HAP-1 (cell line): ENCODE data around the gene ZNF653.
A peak's percentile ranks its signal among the peaks of the same experiment; 100 is the strongest.
"Not testable (repeated sequence)": the region's sequence is repeated elsewhere in the genome, so short reads cannot be mapped to it uniquely, and the experiment has no call there.

Experiments
- DNase-seq, 2 experiments: peaks; one replicate each; pipeline ENCODE4 v3.0.0-alpha.2; 2016 to 2020; ENCODE audit warnings: low spot score in 2 of 2
- H3K27me3 ChIP-seq: fragments of 250-450 bp; sonication (Bioruptor Pico); 2 replicates; pipeline ENCODE4 v1.5.1; 2020; ENCODE audit warnings: low read depth, mild to moderate bottlenecking, moderate library complexity
- H3K36me3 ChIP-seq: fragments of 250-450 bp; sonication (Bioruptor Pico); replicated peaks from 2 replicates; pipeline ENCODE4 v1.5.1; 2020; ENCODE audit warnings: mild to moderate bottlenecking
- H3K4me1 ChIP-seq: fragments of 250-450 bp; sonication (Bioruptor Pico); 2 replicates; pipeline ENCODE4 v1.5.1; 2020; ENCODE audit warnings: mild to moderate bottlenecking
- H3K4me3 ChIP-seq: fragments of 250-450 bp; sonication (Bioruptor Pico); 2 replicates; pipeline ENCODE4 v1.5.1; 2020; ENCODE audit warnings: mild to moderate bottlenecking, moderate library complexity
- H3K9me3 ChIP-seq: fragments of 250-450 bp; sonication (Bioruptor Pico); 2 replicates; pipeline ENCODE4 v1.5.1; 2020; ENCODE audit warnings: mild to moderate bottlenecking, moderate library complexity
- in situ Hi-C: fragments of 300-500 bp; cut with MboI; formaldehyde crosslinking; loops from 3 replicates; pipeline ENCODE4 v1.14.3; 2020; ENCODE audit warnings: low sequenced_read_pairs, inconsistent platforms, mixed read lengths

Gene ZNF653

DNA sequence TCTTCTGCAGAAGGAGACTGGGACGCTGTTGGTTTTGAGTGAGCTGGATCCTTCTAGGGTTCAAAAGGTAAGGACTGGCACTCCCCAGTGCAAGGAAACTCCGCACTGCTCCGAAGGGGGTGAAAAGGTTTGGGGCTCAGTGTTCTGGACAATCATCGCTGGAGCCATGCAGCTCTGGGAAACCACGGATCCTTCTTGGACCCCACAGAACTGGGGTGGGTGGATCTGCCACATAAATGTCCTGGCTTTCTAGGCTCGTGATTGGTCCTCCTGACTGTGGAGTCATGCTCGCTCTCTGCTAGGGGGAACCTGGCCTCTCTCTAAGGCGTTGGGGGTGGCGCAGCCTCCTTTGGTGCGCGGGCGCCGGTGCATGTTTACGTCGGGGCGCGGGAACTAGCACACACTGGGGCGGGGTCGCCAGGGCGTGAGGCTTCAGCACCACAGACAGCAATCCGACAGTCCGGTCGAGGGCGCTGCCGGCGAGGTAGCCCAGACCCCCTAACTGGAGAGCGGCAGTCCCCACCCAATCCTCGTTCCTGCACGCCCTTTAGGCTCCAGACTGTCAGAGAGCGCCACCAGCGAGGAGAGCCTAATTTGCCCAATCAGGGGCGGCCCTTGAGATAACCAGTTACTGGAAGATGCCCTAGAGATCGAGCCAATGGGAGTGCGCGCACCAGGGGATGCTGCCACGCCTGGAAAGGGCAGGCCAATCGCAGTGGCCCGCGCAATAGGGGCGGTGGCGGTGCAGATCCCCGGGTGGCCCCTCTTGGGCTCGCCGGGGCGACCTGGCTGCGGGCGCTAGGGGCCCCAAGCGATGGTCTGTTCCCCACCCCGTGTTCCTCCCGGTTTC lies 23.9 kb downstream of the ZNF653 start:
- H3K4me1 ChIP-seq, result peaks cover 5% of the 10 kb centered on the region
- peaks cover 15% of the 10 kb centered on the region for H3K27me3 ChIP-seq
- in situ Hi-C loops, result loop anchor here (10.0 kb wide), 1 partner anchor 187 kb away; the partner anchor contains the start of gene TSPAN16
- H3K36me3 ChIP-seq, result no peaks in the 10 kb centered on the region
- H3K4me3 ChIP-seq, result peak overlapping the region; percentile 6; the same call in 1 of the 2 replicates
- peak in 1 of 2 experiments; percentile 38 for DNase-seq
- no peaks in the 10 kb centered on the region for H3K9me3 ChIP-seq

DNA sequence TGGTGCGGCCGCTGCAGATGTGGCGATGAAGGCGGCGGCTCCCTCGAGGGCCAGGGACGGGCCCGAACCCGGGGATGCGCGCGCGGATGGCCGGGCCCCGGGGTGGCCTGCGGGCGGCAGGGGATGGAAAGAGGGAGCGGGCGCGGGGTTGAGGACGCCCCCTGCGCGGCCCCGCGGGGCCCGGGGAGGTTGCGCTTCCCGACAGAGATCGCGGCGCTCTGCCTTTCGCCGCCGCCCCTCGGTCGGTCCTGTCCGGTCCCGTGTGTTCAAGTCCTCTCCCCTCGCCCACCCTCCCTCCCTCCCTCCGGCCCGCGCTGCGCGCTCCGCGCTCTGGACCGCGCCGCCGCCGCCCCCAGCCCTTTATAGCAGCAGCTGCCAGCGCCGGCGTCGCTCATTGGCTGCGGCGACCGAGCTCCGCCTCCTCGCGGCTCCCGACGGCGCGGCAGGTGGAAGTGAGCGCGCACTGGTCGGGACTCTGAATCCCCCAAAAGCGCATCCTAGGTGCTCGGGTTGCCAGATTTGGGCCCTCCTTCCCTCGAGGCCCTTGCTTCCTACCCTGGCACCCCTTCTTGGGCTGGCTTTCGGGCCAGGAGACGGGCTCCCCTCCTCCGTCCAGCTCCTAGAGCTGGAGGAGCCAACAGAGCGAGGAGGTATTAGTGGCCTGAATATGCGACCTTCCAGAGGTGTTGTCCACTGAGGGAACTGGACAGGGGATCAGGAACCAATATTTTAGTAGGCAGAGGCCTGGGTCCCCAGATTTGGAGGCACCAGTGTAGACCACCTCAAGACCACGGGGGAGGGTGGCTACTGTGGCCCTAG lies 24.7 kb downstream of the ZNF653 start, which contains the start of gene ELAVL3:
TSS of gene ELAVL3 (minus strand) at position 332 of the 819 bp plus-strand sequence. CDS start 438 bp downstream, outside the sequence.
- Histone ChIP-seq H3K27me3 (peaks cover 15% of the 10 kb centered on the region), H3K36me3 (no peaks in the 10 kb centered on the region), H3K9me3 (no peaks in the 10 kb centered on the region), H3K4me1 (peaks cover 5% of the 10 kb centered on the region), H3K4me3 (no peak within 1 kb of the TSS)
- in situ Hi-C loops, result loop anchor here (10.0 kb wide), 1 partner anchor 186 kb away; the partner anchor contains the start of gene TSPAN16
- no peak for DNase-seq

DNA sequence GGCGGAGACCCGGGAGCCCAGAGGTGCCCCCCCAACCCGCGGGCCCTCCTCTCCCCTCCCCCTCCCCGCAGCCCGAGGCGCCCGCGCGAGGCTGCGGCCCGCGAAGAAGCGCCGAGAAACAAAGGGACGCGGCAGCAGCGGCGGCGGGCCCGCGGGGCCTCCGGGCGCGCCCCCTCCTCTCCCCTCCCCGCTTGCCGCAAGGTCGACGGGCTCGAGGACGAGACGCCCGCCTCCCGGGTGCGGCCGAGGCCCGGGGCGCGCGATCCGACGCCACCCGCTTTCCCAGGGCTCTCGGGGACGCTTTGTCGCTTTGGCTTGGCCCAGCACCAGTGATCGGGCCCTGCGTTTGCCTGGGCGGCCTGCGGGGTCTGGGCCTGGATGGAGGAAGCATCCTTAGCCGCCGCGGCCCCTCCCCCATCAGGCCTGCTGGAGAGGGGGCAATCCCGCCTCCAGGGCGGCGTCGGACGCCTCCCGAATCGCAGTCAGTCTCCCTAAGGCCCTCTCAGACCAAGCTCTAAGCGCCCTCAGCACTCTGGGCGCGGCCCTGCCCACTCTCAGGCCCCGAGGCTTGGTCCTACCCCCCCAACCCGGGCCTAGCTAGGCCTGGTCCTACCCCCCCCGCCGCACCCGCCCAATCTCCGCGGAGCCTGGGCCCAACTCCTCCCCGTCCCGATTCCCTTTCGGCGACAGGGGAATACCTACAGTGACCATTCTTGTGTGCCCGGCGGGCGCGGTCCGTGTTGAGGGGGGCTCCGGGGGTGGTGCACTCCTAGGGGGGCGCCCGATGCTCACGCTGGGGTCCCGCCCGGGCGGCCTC lies 25.5 kb downstream of the ZNF653 start:
- H3K9me3 ChIP-seq, result no peaks in the 10 kb centered on the region
- in situ Hi-C loops, result loop anchor here (10.0 kb wide), 1 partner anchor 185 kb away; the partner anchor contains the start of gene TSPAN16
- no peak overlapping the region for H3K4me3 ChIP-seq
- no peak for DNase-seq
- H3K36me3 ChIP-seq, result no peaks in the 10 kb centered on the region
- H3K27me3 ChIP-seq, result peaks cover 15% of the 10 kb centered on the region
- peaks cover 5% of the 10 kb centered on the region for H3K4me1 ChIP-seq

DNA sequence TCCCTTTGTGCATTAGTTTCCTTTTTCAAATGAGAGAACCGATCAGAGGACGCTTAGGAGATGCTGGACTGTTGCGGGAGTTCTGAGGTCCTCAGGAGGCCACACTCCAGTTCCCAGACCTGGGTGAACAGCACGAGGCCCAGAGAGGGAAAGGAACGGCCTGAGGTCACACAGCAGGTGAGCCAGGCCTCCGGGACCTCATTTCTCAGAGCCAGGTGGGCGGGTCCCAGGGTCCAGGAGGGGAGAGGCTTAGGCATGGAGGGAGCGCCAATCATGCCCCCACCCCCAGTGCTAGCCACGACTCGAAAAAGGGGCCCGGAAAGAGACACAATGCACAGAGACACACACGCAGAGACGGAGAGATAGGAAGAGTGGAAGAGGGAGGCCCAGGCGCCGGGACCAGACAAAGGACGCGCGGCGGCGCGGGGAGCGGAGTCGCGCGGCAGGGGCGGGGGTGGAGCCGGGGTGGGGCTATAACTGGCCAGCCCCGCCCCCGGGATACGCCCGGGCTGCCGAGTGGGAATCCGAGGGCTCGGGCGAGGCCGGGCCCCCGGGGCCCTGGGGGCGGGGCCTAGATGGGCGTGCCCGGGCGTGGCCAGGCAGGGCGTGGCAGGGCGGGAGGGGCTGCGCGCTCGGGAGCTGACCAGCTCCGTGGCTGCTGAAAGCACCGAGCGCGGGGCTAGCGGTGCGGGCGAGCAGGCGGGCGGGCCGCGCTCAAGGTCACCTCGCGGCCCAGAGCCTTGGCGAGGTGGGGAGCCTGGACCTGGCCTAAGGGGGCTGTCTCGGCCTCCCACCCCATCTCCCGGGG lies 26.3 kb downstream of the ZNF653 start:
- in situ Hi-C loops, result no loop called here
- H3K4me3 ChIP-seq, result no peak overlapping the region
- H3K27me3 ChIP-seq, result peaks cover 15% of the 10 kb centered on the region
- peaks cover 5% of the 10 kb centered on the region for H3K4me1 ChIP-seq
- peak in 1 of 2 experiments; percentile 44 for DNase-seq
- H3K36me3 ChIP-seq, result no peaks in the 10 kb centered on the region
- H3K9me3 ChIP-seq, result no peaks in the 10 kb centered on the region

DNA sequence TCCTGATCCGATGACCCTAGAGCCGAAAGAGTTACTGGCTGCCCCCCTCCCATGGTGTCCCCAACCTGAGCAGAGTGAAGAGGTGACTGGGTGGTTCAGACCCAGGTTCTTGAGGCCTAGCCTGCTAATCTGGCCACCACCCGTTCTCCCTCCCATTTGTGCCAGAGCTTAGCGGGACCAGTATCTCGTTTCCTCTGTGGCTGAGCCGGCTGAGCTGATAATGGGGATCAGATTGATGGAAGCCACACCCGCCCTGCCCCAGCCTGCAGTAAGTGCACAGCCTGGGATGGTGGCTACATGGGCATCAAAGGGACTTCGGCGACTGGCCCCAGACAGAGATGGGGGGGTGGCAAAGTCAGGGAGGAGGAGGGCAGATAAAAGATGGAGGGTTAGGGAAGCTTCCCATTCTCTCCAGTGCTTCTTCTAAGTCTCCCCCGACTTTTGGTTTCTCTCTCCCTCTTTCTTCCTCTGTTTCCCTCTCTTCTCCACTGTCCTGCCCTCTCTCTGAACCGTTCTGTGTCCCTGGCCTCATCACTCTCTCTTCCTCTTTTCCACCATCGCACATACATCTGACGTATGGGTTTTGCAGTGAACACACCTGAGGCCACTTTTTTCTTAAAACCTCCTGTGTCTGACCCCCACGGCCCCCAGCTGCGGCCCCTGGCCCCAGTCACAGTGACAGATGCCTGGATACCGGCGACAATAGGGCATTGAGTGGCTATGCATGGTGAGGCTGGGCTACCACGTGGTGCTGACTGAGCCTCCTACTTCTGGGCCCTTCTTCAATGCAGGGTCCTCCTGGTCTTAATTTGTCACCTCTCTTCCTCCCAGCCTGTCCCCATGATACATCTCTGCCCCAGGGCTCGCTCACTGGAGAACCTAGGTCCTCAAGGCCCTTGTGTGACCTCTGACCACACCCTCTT lies 27.2 kb downstream of the ZNF653 start:
- peaks cover 5% of the 10 kb centered on the region for H3K4me1 ChIP-seq
- in situ Hi-C loops, result no loop called here
- H3K4me3 ChIP-seq, result no peak overlapping the region
- H3K27me3 ChIP-seq, result peaks cover 15% of the 10 kb centered on the region
- H3K36me3 ChIP-seq, result no peaks in the 10 kb centered on the region
- H3K9me3 ChIP-seq, result no peaks in the 10 kb centered on the region
- DNase-seq, result no peak

DNA sequence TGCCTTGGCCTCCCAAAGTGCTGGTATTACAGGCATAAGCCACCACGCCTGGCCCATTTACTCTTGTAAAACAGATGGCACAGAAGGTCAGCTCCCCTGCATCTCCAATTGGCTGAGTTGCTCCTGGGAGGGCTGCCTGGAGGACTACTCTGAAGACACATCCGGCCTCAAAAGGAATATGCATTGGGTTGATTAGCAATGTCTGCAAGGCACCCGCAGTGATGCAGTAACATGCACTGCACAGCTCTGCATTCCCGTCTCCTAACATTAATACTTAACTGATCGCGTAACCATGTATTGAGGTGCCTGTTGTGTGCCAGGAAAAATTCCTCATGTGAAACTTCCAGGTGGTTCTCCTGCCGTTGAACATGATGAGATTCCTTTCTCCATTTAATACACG lies 29.8 kb downstream of the ZNF653 start:
- DNase-seq, result no peak
- Histone ChIP-seq H3K9me3 (no peaks in the 10 kb centered on the region), H3K27me3 (no peaks in the 10 kb centered on the region; the same call in 1 of the 2 replicates), H3K36me3 (no peaks in the 10 kb centered on the region), H3K4me3 (no peak overlapping the region), H3K4me1 (no peaks in the 10 kb centered on the region)
- in situ Hi-C loops, result no loop called here

DNA sequence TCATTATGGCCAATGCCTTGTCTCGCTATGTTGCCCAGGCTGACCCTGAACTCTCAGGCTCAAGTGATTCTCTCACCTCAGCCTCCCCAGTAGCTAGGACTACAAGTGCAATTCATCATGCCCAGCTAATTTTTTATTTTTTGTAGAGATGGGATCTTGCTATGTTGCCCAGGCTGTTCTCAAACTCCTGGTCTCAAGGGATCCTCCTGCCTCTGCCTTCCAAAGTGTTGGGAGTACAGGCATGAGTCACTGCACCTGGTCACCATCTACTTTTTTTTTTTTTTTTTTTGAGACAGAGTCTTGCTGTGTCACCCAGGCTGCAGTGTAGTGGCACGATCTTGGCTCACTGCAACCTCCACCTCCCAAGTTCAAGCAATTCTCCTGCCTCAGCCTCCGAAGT lies 30.3 kb downstream of the ZNF653 start:
- H3K36me3 ChIP-seq, H3K27me3 ChIP-seq, DNase-seq, H3K4me1 ChIP-seq, H3K9me3 ChIP-seq, H3K4me3 ChIP-seq, in situ Hi-C loops: not testable (repeated sequence)

DNA sequence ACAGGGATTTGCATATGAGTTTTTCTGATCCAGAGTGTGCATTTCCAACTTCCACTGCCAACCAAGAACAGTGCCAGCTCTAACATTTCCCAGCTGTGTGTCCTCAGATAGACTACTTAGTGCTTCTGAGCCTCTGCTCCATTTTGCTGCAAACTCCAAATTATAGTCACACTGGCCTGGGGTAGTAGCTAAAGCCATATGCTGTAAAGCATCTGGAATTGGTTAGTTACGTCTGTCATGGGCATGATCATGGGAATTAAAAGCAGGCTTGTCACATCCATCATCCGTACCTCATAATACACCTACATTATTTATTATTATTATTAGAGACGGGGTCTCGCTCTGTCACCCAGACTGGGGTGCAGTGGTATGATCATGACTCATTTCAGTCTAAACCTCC lies 31.9 kb downstream of the ZNF653 start:
- no peaks in the 10 kb centered on the region for H3K27me3 ChIP-seq
- no peaks in the 10 kb centered on the region for H3K36me3 ChIP-seq
- H3K4me3 ChIP-seq, result no peak overlapping the region
- DNase-seq, result no peak
- H3K4me1 ChIP-seq, result no peaks in the 10 kb centered on the region
- no peaks in the 10 kb centered on the region for H3K9me3 ChIP-seq
- in situ Hi-C loops, result no loop called here

DNA sequence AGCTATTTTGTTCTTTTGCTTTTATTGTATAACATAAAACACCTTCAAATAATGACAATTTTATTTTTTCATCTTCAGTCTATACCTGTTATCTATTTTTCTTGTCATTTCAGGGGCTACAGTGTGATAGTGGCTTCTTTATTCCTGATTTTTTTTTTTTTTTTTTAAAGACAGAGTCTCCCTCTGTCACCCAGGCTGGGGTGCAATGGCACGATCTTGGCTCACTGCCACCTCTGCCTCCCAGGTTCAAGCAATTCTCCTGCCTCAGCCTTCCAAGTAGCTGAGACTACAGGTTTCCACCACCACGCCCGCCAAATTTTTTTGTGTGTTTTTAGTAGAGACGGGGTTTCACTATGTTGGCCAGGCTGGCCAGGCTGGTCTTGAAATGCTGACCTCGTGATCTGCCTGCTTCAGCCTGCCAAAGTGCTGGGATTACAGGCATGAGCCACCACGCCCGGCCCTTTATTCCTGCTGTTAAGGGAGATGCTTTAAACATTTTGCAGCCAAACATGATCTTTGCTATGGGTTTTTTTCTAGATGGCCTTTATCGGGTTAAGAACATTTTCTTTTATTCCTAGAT lies 37.3 kb downstream of the ZNF653 start:
- H3K9me3 ChIP-seq, in situ Hi-C loops, H3K4me3 ChIP-seq, H3K27me3 ChIP-seq, DNase-seq, H3K36me3 ChIP-seq, H3K4me1 ChIP-seq: not testable (repeated sequence)

DNA sequence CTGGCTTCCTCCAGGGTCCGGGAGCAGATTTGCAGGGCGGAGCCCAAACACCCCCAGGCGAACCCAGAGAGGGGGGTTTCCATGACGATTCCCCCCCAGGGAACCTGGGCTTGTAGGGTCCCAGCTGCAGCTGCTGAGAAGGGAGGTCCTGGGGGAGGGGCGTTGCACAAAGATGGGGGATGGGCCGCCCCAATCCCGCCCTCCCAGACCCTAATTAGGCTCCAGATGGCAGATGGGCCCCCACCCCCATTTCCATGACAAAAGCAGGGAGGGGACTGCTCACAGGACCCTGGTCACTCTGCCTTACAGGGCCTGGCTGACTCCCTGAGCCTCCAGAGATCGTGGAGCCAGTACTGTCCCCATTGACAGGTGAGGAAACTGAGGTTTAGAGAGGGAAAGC lies 40.0 kb downstream of the ZNF653 start:
- H3K36me3 ChIP-seq, result no peaks in the 10 kb centered on the region
- no peaks in the 10 kb centered on the region for H3K27me3 ChIP-seq
- in situ Hi-C loops, result no loop called here
- DNase-seq, result no peak
- H3K4me3 ChIP-seq, result no peak overlapping the region
- no peaks in the 10 kb centered on the region for H3K4me1 ChIP-seq
- no peaks in the 10 kb centered on the region for H3K9me3 ChIP-seq

DNA sequence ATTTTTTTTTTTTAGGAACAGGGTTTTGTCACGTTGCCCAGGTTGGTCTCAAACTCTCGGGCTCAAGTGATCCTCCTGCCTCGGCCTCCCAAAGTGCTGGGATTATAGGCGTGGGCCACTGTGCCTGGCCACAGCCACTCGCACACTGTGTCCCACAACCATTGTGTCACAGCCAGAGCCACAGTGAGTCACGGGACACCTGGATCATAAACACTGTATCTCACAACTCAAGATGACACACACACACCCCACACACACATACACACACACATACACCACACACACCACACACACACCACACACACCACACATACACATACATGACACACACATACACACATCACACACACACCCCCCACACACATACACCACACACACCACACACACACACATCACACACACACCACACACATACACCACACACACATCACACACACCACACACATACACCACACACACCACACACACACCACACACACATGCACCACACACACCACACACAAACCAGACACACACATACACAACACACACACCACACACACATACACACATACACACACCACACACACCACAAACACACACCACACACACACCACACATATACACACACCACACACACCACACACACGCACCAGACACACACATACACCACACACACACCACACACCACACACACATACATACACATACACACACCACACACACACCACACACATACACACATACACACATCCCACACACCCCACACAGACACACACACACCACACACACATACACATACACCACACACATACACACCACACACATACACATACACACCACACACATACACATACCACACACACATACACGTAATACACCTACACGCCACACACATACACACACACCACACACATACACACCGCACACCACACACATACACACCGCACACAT lies 41.0 kb downstream of the ZNF653 start:
- no peak for DNase-seq
- no peaks in the 10 kb centered on the region for H3K9me3 ChIP-seq
- no peaks in the 10 kb centered on the region for H3K36me3 ChIP-seq
- no peak overlapping the region for H3K4me3 ChIP-seq
- in situ Hi-C loops, result no loop called here
- no peaks in the 10 kb centered on the region for H3K4me1 ChIP-seq
- H3K27me3 ChIP-seq, result no peaks in the 10 kb centered on the region
